IMR-90 (cell line): ENCODE measurements around the gene KRTAP12-1. TPM values are rescaled to one million over a fixed set of nuclear protein-coding genes. Genes with fewer than 3 reads are reported as not detected.

Experiments used
- ATAC-seq: fragments of 200-7000 bp; cut with Tn5 transposase; 2 replicates; pipeline ENCODE4 v1.9.1; 2020; ENCODE audit warnings: low read depth, mild to moderate bottlenecking, moderate library complexity
- BruUV-seq: library from RNA; stranded (reverse); fragments of 400-500 nt; replicated peaks from 2 replicates; lab custom pipeline; 2021; lab: Mats Ljungman, UMichigan
- CTCF ChIA-PET: fragments of 300-600 bp; formaldehyde crosslinking; extraction: SDS; loops from one replicate; lab custom pipeline; 2021; ENCODE audit warnings: antibody characterized with exemption; lab: Yijun Ruan, JAX
- POLR2A ChIA-PET: fragments of 300-600 bp; sonication (Branson Sonifier 250); formaldehyde crosslinking; loops from one replicate; lab custom pipeline; 2022; ENCODE audit warnings: antibody characterized with exemption; ENCODE audit not compliant: unreplicated experiment; lab: Charles Lee
- DNase-seq: peaks from one replicate; pipeline ENCODE4 v3.0.0; 2013
- H2AFZ ChIP-seq: replicated peaks from 2 replicates; pipeline ENCODE3; 2013; ENCODE audit warnings: low read length, mild to moderate bottlenecking; ENCODE audit not compliant: poor library complexity
- H2AK5ac ChIP-seq: 2 replicates; pipeline ENCODE4 v1.6.1; 2013; ENCODE audit warnings: low read depth, low read length, inconsistent platforms
- H2AK9ac ChIP-seq: replicated peaks from 2 replicates; pipeline ENCODE3; 2013; ENCODE audit warnings: mild to moderate bottlenecking, low read depth, low read length, moderate library complexity; ENCODE audit not compliant: poor library complexity
- H2BK120ac ChIP-seq: 2 replicates; pipeline ENCODE4 v1.6.1; 2013; ENCODE audit warnings: low read depth, low read length, inconsistent platforms
- H2BK15ac ChIP-seq: 3 replicates; pipeline ENCODE4 v1.6.1; 2013; ENCODE audit warnings: low read depth, low read length, inconsistent platforms
- H2BK20ac ChIP-seq: 2 replicates; pipeline ENCODE4 v1.6.1; 2013; ENCODE audit warnings: low read depth, mild to moderate bottlenecking, inconsistent platforms, low read length, moderate library complexity
- H2BK5ac ChIP-seq: 2 replicates; pipeline ENCODE4 v1.6.1; 2013; ENCODE audit warnings: mild to moderate bottlenecking, low read depth, low read length, inconsistent platforms; ENCODE audit not compliant: poor library complexity, severe bottlenecking
- H3K14ac ChIP-seq: replicated peaks from 2 replicates; pipeline ENCODE4 v1.6.1; 2013; ENCODE audit warnings: low read depth, low read length, inconsistent platforms
- H3K18ac ChIP-seq: 2 replicates; pipeline ENCODE4 v1.6.1; 2013; ENCODE audit warnings: low read depth, low read length, control low read depth
- H3K23ac ChIP-seq: 2 replicates; pipeline ENCODE4 v1.6.1; 2013; ENCODE audit warnings: low read depth, low read length, inconsistent platforms
- H3K27ac ChIP-seq: 2 replicates; pipeline ENCODE4 v1.5.1; 2013; ENCODE audit warnings: mild to moderate bottlenecking, control low read depth, low read length; ENCODE audit not compliant: insufficient read depth
- H3K27me3 ChIP-seq: 2 replicates; pipeline ENCODE4 v1.6.1; 2013; ENCODE audit warnings: low read length; ENCODE audit not compliant: control insufficient read depth, insufficient read depth
- H3K36me3 ChIP-seq: 2 replicates; pipeline ENCODE4 v1.6.1; 2013; ENCODE audit warnings: low read length, mixed read lengths; ENCODE audit not compliant: control insufficient read depth, insufficient read depth
- H3K4ac ChIP-seq: 2 replicates; pipeline ENCODE4 v1.6.1; 2013; ENCODE audit warnings: low read depth, low read length, inconsistent platforms
- H3K4me1 ChIP-seq: 2 replicates; pipeline ENCODE4 v1.6.1; 2013; ENCODE audit warnings: low read length, mixed read lengths; ENCODE audit not compliant: control insufficient read depth, insufficient read depth
- H3K4me2 ChIP-seq: 2 replicates; pipeline ENCODE4 v1.6.1; 2013; ENCODE audit warnings: low read depth, mild to moderate bottlenecking, control low read depth, low read length, moderate library complexity
- H3K4me3 ChIP-seq: 2 replicates; pipeline ENCODE4 v1.5.1; 2013; ENCODE audit warnings: low read depth, mild to moderate bottlenecking, control low read depth, low read length, moderate library complexity; ENCODE audit not compliant: insufficient read depth
- H3K56ac ChIP-seq: 2 replicates; pipeline ENCODE4 v1.6.1; 2013; ENCODE audit warnings: low read length, inconsistent platforms; ENCODE audit not compliant: insufficient read depth; ENCODE audit errors: extremely low read depth
- H3K79me1 ChIP-seq, 2 experiments: 2 replicates each; pipeline ENCODE4 v1.6.1; 2013; ENCODE audit warnings: low read length in 2 of 2, inconsistent platforms in 1 of 2, low read depth in 1 of 2
- H3K9ac ChIP-seq: 2 replicates; pipeline ENCODE4 v1.6.1; 2013; ENCODE audit warnings: low read depth, low read length, control low read depth
- H3K9me1 ChIP-seq: 2 replicates; pipeline ENCODE4 v1.6.1; 2013; ENCODE audit warnings: low read length, inconsistent platforms; ENCODE audit not compliant: insufficient read depth
- H3K9me3 ChIP-seq: 2 replicates; pipeline ENCODE4 v1.6.1; 2013; ENCODE audit warnings: low read length; ENCODE audit not compliant: control insufficient read depth, insufficient read depth
- H4K20me1 ChIP-seq: 2 replicates; pipeline ENCODE4 v1.6.1; 2013; ENCODE audit warnings: low read length, inconsistent platforms; ENCODE audit not compliant: insufficient read depth
- H4K5ac ChIP-seq: 2 replicates; pipeline ENCODE4 v1.6.1; 2013; ENCODE audit warnings: mild to moderate bottlenecking, low read depth, low read length, control low read depth
- H4K8ac ChIP-seq, 2 experiments: 2 replicates each; pipeline ENCODE4 v1.6.1; 2013; ENCODE audit warnings: low read depth in 2 of 2, low read length in 2 of 2, control low read depth in 1 of 2, inconsistent platforms in 1 of 2
- H4K91ac ChIP-seq: 2 replicates; pipeline ENCODE4 v1.6.1; 2013; ENCODE audit warnings: low read depth, low read length, inconsistent platforms; ENCODE audit not compliant: insufficient read depth
- BHLHE40 ChIP-seq: fragments of 150-350 bp; IDR thresholded peaks from 2 replicates; pipeline ENCODE4 v1.6.1; 2016; ENCODE audit warnings: mild to moderate bottlenecking, low read depth, low read length
- CHD1 ChIP-seq: IDR thresholded peaks from 2 replicates; pipeline ENCODE4 v1.6.1; 2012; ENCODE audit warnings: low read depth, low read length, improper control_type of control experiment
- CTCF ChIP-seq: conservative IDR thresholded peaks from 2 replicates; pipeline ENCODE4 v1.5.1; 2012; ENCODE audit warnings: mild to moderate bottlenecking, low read depth, low read length, improper control_type of control experiment
- MXI1 ChIP-seq: IDR thresholded peaks from 2 replicates; pipeline ENCODE4 v1.6.1; 2012; ENCODE audit warnings: low read depth, mild to moderate bottlenecking, low read length, moderate library complexity, borderline replicate concordance
- NFE2L2 ChIP-seq: fragments of 150-350 bp; IDR thresholded peaks from 2 replicates; pipeline ENCODE4 v1.6.1; 2016; ENCODE audit warnings: low read depth, mild to moderate bottlenecking, low read length
- RCOR1 ChIP-seq: IDR thresholded peaks from 2 replicates; pipeline ENCODE4 v1.6.1; 2012; ENCODE audit warnings: mild to moderate bottlenecking, low read length, improper control_type of control experiment; ENCODE audit not compliant: insufficient replicate concordance
- WGBS, 2 experiments: methylation state at CpG; one replicate each; pipeline versions ENCODE4 v1.1.5 to v1.1.7; 2013; ENCODE audit warnings: missing lambda C conversion rate in 2 of 2; ENCODE audit not compliant: insufficient read length in 1 of 2; ENCODE audit errors: extremely low coverage in 2 of 2; 5-methylcytosine and 5-hydroxymethylcytosine counted together
- dilution Hi-C: fragments of 300-500 bp; cut with HindIII; formaldehyde crosslinking; loops from one replicate; pipeline ENCODE4 v1.14.3; 2018; ENCODE audit warnings: low sequenced_read_pairs; ENCODE audit not compliant: unreplicated experiment
- in situ Hi-C: fragments of 300-500 bp; cut with MboI; formaldehyde crosslinking; loops from 3 replicates; pipeline ENCODE4 v1.14.3; 2019; ENCODE audit warnings: low sequenced_read_pairs, inconsistent platforms, mixed read lengths
- intact Hi-C: fragments of 100-400 bp; cut with micrococcal nuclease; formaldehyde crosslinking; loops from 2 replicates; pipeline ENCODE4 v1.10.0; 2022
- polyA plus RNA-seq, 3 experiments: library from polyadenylated mRNA; depleted of rRNA; stranded (reverse); fragments of >200 nt; gene quantifications; 2 replicates each; pipeline ENCODE4 v1.2.3, GENCODE V29; 2012; ENCODE audit warnings: low replicate concordance in 1 of 3
- total RNA-seq: library from RNA; depleted of rRNA; stranded (reverse); fragments of >200 nt; gene quantifications from 2 replicates; pipeline ENCODE4 v1.2.3, GENCODE V29; 2012

Gene KRTAP12-1
- total and polyA plus RNA-seq, 2 of the 4 experiments (the other 2 are of a cell fraction) = not detected

- no peak overlapping the region for H3K4me3 ChIP-seq
- H3K9me1 ChIP-seq = no peaks in the 10 kb centered on the region
- H2AK9ac ChIP-seq = no peak overlapping the region
- no peaks in the 10 kb centered on the region for H3K4me1 ChIP-seq
- no peak overlapping the region for H4K91ac ChIP-seq
- no peak overlapping the region for H2BK20ac ChIP-seq
- H3K4ac ChIP-seq = no peak overlapping the region
- no peak overlapping the region for H3K27ac ChIP-seq
- no peak overlapping the region for H3K56ac ChIP-seq
- no peak overlapping the region for H2BK5ac ChIP-seq
- H2BK15ac ChIP-seq = no peak overlapping the region
- H4K8ac ChIP-seq = no peak overlapping the region
- BruUV-seq = no TSS peak
- H4K5ac ChIP-seq = no peak overlapping the region
- H3K79me1 ChIP-seq = no peaks in the 10 kb centered on the region
- H2AFZ ChIP-seq = no peak overlapping the region
- H2AK5ac ChIP-seq = no peak overlapping the region
- H3K36me3 ChIP-seq = no peaks in the 10 kb centered on the region
- no peak for ATAC-seq
- CTCF ChIA-PET = interaction anchor here (0.5 kb wide), 1 partner anchor 52 kb away, joined by 3 read pairs; no protein-coding TSS in a partner anchor
- no peak overlapping the region for H3K9ac ChIP-seq
- DNase-seq = no peak
- H2BK120ac ChIP-seq = no peak overlapping the region
- H3K27me3 ChIP-seq = peaks cover 5% of the 10 kb centered on the region; the same call in 1 of the 2 replicates
- intact Hi-C loops (no loop called here), dilution Hi-C loops (no loop called here), in situ Hi-C loops (no loop called here)
- peaks cover 3% of the 10 kb centered on the region; the same call in 1 of the 2 replicates for H3K9me3 ChIP-seq
- no peaks in the 10 kb centered on the region for H4K20me1 ChIP-seq
- no peak overlapping the region for H3K14ac ChIP-seq
- TF ChIP-seq MXI1 = no peak
- no peak for TF ChIP-seq CHD1
- TF ChIP-seq CTCF = no peak
- no peak for TF ChIP-seq RCOR1
- TF ChIP-seq NFE2L2 = no peak
- TF ChIP-seq BHLHE40 = no peak
- no peak overlapping the region for H3K4me2 ChIP-seq
- WGBS, 2 experiments = 43% methylated on average over 1 of the region's 3 CpGs; no CpG with 5 or more reads in 1 of the 2 experiments
- no peak overlapping the region for H3K23ac ChIP-seq
- no peak overlapping the region for H3K18ac ChIP-seq
- POLR2A ChIA-PET = no interaction called here
Observed at GRCh38 chr21:44670642-44671432, 11.1 kb downstream of the KRTAP12-1 start.
